B cell (primary cell): ENCODE results near the gene EHD2.

Experiments
- CTCF ChIP-seq: fragments of 200-600 bp; IDR thresholded peaks from one replicate; pipeline ENCODE4 v1.8.0; 2022; ENCODE audit warnings: antibody characterized with exemption, mild to moderate bottlenecking
- EZH2 ChIP-seq: IDR thresholded peaks from 2 replicates; pipeline ENCODE4 v1.6.1; 2012; ENCODE audit warnings: borderline replicate concordance, low read depth, mild to moderate bottlenecking, moderate library complexity, low read length; ENCODE audit not compliant: insufficient read depth, poor library complexity, severe bottlenecking

- TF ChIP-seq CTCF (no peak), EZH2 (no peak)
Observed at GRCh38 chr19:47761566-47761965, 48.3 kb downstream of the EHD2 start.
